GM12865 (cell line): ENCODE data around the gene CLEC2D.

Experiments used
- DNase-seq: peaks from one replicate; pipeline ENCODE4 v3.0.0; 2010; ENCODE audit warnings: low read depth
- H3K4me3 ChIP-seq: 2 replicates; pipeline ENCODE4 v1.5.1; 2011; ENCODE audit warnings: mild to moderate bottlenecking, low read depth, low read length, control low read depth
- CTCF ChIP-seq: IDR thresholded peaks from 2 replicates; pipeline ENCODE4 v1.5.1; 2011; ENCODE audit warnings: low read length, control low read depth, low read depth, inconsistent platforms; ENCODE audit not compliant: insufficient read depth; ENCODE audit errors: missing control alignments

The CLEC2D gene

GRCh38 chr12:9710584-9711375, 41.3 kb downstream of the CLEC2D start:
- TF ChIP-seq CTCF: no peak
- DNase-seq: no peak
- H3K4me3 ChIP-seq: no peak overlapping the region

GRCh38 chr12:9711664-9712063, 42.2 kb downstream of the CLEC2D start:
- no peak for TF ChIP-seq CTCF
- H3K4me3 ChIP-seq: no peak overlapping the region
- DNase-seq: no peak

- peak; percentile 78 for DNase-seq
Measured at GRCh38 chr12:9713032-9713558, 43.6 kb downstream of the CLEC2D start.

GRCh38 chr12:9717070-9717925, 47.8 kb downstream of the CLEC2D start:
- TF ChIP-seq CTCF: no peak
- DNase-seq: peak; percentile 50
- H3K4me3 ChIP-seq: no peak overlapping the region; the same call in 1 of the 2 replicates

More at GRCh38 chr12:9713032-9713558, 43.6 kb downstream of the CLEC2D start:
- peak overlapping the region; percentile 27; the same call in 1 of the 2 replicates for H3K4me3 ChIP-seq

- TF ChIP-seq CTCF: no peak
- H3K4me3 ChIP-seq: no peak overlapping the region
- no peak for DNase-seq
Measured at GRCh38 chr12:9718968-9719367, 49.5 kb downstream of the CLEC2D start.

GRCh38 chr12:9719790-9720189, 50.3 kb downstream of the CLEC2D start:
- DNase-seq: peak; percentile 63
- no peak overlapping the region for H3K4me3 ChIP-seq
- TF ChIP-seq CTCF: no peak
